HG02884 (cell line): ENCODE measurements around the gene DCLK1.

ENCODE experiments used
- ATAC-seq: cut with Tn5 transposase; IDR thresholded peaks from one replicate; pipeline ENCODE4 v1.9.1; 2021; ENCODE audit warnings: mild to moderate bottlenecking, moderate library complexity; ENCODE audit not compliant: unreplicated experiment

DCLK1 gene

DNA sequence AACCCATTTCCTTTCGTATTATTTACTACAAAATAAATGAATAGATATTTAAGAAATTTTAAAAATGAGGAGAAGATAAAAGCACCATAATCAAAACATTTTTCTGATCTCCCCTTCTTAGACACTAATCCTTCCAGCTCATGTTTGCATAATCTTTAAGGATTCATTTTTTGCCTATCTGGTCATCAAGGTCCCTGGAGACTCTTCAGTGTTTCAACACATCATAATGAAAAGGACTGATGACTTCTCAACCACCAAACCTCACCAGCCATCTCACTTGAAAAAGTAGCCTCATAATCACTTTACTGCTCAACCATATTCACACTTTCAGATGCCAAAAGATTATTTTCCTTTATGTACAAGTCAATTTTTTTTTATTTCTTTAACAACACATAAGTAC lies 80.1 kb downstream of the DCLK1 start:
- ATAC-seq = no peak

GRCh38 chr13:36046672-36047071 lies 84.5 kb downstream of the DCLK1 start:
- ATAC-seq = no peak

DNA sequence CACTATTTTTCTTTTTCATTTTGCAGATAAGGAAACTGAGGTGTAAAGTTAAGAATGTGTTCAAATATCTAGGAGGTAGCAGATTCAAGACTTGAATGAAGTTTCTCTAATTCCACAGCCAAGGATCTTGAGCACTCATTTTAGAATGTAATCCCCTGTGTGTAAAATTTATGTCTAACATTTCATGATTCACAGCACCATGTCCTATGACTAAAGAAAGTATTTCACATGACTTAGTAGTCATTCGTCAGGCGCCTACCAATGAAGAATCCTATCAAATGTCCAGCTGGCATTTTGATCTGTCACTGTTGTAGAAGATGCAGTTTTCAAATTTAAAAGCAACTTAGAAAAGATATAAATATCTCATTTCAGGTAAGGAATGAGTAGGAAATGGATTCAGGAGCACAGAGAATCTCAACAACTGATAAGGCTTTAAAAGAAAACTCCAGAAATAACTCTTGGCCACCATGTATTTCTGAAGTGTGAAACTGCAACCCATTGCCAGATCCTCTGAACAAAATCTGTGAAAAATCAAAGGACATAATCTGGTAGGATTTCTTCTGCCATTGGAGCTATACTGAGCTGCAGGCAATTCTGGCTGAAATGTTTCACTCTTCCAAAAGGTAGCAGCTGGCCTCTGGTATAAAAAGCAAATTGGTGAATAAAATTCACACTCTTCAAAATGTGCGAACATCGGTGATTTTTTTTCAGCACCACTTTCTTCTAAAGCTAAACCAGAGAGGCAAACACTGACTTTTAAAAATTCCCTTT lies 92.2 kb downstream of the DCLK1 start:
- no peak for ATAC-seq

DNA sequence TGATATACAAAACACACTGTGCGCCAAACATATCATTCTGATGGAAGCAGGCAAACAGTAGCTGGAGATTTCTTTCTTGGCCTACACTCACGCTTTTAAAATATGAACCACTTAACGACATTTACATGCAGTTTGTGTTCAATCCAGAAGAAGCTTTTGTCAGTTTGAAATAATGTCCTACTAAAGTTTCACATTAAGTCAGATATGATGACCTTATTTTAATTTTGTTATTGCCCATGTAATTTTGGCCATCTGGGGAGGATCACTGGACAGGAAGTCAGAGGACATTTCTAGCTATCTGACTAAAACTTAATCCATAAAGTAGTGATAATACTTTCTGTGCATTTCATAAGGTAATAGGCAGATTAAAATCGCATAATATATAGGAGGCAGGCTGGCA lies 98.1 kb downstream of the DCLK1 start:
- ATAC-seq = no peak

GRCh38 chr13:36031490-36031889 lies 99.7 kb downstream of the DCLK1 start:
- ATAC-seq = no peak

DNA sequence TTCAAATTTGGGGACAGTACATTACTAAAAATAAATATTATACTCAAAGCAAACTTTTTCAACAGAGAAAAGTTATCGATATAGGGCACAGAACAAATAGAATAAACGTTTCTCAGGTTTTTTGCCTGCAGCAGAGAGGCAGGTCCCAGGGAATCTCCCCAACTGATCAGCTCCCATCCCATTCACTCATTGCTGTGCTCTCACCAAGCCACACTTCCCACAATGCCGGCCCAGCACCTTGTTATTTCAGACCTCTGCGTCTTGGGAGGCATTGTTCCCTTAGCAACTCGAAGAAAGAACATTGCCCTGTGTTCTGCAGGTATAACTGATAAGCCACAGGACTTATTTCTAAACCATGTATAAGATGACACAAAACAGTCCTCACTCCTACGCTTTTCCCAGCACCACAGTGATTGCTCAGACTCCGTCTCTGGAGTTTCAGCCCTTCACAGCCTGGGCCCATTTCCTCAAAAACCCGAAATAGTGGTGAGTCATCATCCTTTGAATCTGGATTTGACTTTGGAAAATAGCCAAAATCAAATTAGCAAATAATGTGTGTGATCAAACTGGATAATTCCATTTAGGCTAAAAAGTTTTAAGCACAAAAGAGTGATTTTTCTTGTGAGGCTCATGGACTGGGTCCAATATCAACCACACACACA lies 100.4 kb downstream of the DCLK1 start:
- ATAC-seq = no peak

DNA sequence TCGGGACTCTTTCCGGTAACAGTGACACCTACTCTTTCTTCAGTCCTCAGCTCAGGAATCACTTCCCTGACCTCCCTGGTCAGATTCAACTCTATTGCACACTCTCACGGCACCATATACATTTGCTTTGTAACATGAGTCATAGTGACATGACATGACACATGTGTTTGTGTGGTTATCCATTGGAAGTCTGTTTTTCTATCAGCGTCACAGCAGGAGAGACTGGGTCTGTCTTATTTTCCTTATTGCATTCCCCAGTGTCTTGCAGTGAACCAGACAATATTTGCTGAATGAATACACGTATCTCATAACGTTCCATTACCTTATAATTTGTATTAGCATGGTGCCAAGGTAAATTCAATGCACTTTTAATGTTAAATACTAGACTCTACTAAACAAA lies 102.0 kb downstream of the DCLK1 start:
- ATAC-seq = no peak

- ATAC-seq = no peak
Measured at GRCh38 chr13:36028359-36029025, 102.7 kb downstream of the DCLK1 start.

DNA sequence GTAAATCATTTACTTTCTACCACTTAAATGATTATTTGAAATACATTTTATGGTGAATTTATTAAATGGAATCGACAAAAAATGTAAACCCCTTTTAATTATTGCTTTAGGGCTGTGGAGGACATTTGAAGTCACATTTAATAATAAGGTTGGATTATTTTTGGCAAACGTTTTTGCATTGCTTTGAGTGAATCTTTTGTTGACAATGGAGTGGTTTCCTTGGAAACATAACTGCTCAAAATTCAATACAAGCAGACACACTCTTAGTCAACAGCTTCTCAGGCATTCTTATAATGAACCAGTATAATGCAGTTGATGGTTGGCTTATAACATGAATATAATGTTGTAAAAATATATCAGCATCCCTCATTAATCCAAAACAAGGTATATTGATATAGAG lies 104.7 kb downstream of the DCLK1 start:
- ATAC-seq = no peak

DNA sequence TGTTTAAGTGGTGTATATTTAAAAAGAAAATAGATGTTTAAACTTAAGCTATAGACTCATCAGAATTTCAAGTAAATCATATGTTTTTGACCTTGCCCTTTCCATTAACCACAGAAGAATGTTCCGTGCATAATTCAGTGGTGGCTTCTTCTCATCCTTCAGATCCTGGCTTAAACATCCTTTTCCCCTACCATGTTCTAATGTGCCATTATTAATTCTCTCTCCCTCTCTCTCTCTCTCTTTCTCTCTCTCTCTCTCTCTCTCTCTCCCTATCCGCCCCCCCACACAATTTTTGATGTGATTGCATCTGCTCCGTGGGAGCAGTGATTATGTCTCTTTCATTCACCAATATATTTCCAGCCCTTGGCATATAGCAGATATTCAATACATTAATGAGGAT lies 116.4 kb downstream of the DCLK1 start:
- ATAC-seq = no peak

GRCh38 chr13:36006894-36007675 lies 124.1 kb downstream of the DCLK1 start:
- ATAC-seq = no peak

DNA sequence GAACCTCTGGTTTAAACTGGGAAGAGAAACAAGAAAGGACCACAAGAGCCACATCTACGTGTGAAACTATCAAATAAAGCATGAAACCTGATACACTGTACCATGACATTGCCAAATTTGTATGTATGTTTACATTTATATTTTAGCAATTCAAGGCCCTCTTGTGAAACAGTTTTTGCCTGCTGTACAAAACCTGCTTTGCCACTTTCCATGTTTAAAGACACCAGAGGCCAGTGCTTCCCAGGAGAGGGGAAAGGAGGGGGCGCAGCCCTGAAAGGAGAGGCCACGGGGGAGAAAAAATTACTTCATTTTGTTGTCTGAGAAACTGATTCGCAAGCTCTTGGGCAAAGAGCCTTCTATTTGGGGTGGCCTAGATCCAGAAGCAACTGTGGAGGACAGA lies 124.8 kb downstream of the DCLK1 start:
- ATAC-seq = no peak

DNA sequence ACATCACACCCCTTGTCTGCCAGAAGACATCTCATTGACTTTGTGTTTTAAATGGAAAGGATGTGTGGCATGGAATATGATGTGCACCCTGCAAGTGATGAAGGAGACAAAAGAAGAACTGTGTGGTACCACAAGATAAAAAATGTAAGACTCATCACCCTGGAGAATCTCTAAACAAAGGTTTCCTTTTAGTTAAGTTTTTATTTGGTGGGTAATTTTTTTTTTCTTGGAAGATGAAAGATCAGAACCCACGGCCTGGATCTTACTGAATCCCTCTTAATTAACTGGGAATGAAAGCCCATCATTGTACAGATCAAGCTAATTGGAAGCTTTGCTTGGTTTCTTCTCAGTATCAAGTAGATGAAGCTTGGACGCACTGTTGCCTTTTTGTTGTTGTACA lies 129.6 kb downstream of the DCLK1 start:
- ATAC-seq = no peak

DNA sequence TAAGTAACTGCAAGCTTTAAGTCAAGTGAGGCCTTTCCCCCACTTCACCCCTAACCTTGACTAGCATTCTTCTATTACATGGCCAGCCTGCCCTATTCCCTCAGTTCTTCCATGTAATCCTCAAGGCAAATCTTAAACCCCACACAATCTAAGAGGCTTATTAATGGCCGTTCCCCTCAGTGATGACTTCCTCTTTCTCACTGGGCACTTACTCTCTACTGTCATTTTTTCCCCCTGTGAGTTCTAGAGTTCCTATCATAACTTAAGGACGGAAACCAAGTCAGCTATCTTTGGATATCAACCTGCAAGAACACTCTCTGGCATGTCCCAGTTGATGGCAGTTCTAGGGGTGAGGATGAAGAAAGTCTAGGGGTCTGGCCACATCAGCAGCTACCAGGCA lies 131.2 kb downstream of the DCLK1 start:
- ATAC-seq = no peak

- ATAC-seq = no peak
Measured at GRCh38 chr13:35996360-35996759, 134.8 kb downstream of the DCLK1 start.

DNA sequence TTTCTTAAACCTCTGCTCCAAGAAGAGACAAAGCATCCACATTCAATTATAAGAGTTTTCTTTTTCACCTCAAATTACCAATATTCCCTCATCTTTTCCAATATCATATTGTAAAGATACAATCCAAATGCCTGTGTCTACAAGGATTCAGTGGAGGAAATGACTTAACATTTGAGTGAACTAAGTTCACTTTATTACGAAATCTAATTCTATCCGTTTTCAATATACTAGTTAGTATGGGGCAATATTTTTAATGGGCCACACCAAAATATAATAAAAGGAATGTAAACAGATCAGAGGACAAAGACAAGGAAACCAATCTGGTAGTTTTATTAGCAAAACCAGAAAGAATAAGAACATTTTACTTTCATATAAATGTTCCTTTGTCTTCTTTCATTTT lies 136.0 kb downstream of the DCLK1 start:
- no peak for ATAC-seq

DNA sequence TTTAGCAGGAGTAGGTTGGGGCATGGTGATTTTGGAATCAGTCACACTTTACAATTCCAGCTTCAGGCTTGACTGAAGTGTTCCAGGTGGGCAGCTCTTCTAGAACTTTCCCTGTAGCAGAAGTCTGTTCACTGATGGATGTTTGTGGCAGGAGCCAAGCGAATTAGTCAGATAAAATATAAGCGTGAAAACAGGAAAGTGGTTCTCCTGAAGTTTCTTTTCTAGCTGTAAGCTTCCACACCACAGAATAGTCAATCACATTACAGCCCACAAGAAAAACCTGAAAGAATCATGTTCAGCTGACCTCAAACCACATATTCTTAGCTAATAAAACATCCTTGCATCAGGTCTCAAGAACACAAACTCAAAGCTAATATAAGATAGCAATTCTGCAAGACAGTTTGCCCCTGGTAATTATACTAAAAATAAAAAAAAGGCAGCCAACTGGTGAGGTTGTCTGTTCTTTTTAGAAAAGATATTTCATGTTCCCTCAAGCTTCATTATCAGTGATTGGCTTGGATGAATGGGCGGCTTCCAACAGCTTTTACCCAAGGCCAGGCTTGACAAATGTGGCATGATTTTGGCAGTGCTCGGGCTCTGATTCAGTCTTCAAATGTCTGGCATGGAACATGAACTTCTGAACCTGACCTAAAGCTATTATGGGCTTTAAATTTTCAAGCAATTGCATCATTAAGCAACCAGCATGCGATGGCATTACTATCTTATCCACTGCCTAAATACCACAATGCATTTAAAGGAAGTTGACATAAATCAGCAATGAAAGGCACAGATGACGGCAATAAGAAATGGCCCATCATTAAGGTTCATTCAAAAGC lies 136.8 kb downstream of the DCLK1 start:
- no peak for ATAC-seq

- ATAC-seq = no peak
Measured at GRCh38 chr13:35993686-35994085, 137.5 kb downstream of the DCLK1 start.

GRCh38 chr13:35992964-35993363 lies 138.2 kb downstream of the DCLK1 start:
- ATAC-seq = no peak

- no peak for ATAC-seq
Measured at GRCh38 chr13:35990196-35990595, 141.0 kb downstream of the DCLK1 start.
